ENCODE measurements around the gene TECPR2.

TECPR2 gene

DNA sequence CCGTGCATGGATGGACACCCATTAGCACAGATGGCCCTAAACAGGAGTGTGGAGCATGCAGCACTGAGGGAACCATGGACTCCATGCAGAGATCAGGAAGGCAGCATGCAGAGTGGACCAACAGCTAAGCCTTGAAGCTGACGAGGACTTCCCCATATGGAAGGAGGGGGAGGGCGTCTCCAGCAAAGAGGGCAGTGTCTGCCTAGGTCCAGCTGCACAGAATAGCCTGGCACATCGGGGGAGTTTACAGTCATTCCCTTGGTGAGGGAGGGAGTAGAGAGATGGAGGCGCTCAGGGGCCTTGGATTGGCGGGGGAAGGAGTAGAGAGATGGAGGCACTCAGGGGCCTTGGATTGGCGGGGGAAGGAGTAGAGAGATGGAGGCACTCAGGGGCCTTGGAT, 82.3 kb downstream of the TECPR2 start:
- no peak for DNase-seq (ENCODE audit: low read depth)
- H3K4me3 ChIP-seq (ENCODE audit: low read depth, low read length): no peak overlapping the region
- TF ChIP-seq, protein P1, sequence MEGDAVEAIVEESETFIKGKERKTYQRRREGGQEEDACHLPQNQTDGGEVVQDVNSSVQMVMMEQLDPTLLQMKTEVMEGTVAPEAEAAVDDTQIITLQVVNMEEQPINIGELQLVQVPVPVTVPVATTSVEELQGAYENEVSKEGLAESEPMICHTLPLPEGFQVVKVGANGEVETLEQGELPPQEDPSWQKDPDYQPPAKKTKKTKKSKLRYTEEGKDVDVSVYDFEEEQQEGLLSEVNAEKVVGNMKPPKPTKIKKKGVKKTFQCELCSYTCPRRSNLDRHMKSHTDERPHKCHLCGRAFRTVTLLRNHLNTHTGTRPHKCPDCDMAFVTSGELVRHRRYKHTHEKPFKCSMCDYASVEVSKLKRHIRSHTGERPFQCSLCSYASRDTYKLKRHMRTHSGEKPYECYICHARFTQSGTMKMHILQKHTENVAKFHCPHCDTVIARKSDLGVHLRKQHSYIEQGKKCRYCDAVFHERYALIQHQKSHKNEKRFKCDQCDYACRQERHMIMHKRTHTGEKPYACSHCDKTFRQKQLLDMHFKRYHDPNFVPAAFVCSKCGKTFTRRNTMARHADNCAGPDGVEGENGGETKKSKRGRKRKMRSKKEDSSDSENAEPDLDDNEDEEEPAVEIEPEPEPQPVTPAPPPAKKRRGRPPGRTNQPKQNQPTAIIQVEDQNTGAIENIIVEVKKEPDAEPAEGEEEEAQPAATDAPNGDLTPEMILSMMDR (IDR thresholded peaks at IDR 0.05; ENCODE audit: low read depth, low read length, missing control alignments): no peak

DNA sequence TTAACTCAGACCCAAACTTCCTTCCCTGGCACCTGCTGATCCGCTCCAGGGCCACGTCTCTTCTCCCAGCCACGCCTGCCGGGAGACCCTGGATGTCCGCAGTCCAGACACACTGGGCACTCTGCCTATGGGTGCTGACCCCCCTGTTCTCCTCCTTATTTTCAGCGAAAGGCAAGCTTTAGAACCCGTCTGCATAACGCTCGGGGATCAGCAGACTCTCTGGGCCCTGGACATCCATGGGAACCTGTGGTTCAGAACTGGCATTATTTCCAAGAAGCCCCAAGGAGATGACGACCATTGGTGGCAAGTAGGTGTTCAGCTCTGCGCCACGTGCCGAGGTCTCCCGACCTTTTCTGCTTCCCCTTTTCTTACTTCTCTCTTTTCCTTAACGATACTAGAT, 82.9 kb downstream of the TECPR2 start:
- DNase-seq (ENCODE audit: low read depth): no peak
- TF ChIP-seq, protein P1 (IDR thresholded peaks at IDR 0.05; ENCODE audit: low read depth, low read length, missing control alignments): no peak
- no peak overlapping the region for H3K4me3 ChIP-seq (ENCODE audit: low read depth, low read length)

DNA sequence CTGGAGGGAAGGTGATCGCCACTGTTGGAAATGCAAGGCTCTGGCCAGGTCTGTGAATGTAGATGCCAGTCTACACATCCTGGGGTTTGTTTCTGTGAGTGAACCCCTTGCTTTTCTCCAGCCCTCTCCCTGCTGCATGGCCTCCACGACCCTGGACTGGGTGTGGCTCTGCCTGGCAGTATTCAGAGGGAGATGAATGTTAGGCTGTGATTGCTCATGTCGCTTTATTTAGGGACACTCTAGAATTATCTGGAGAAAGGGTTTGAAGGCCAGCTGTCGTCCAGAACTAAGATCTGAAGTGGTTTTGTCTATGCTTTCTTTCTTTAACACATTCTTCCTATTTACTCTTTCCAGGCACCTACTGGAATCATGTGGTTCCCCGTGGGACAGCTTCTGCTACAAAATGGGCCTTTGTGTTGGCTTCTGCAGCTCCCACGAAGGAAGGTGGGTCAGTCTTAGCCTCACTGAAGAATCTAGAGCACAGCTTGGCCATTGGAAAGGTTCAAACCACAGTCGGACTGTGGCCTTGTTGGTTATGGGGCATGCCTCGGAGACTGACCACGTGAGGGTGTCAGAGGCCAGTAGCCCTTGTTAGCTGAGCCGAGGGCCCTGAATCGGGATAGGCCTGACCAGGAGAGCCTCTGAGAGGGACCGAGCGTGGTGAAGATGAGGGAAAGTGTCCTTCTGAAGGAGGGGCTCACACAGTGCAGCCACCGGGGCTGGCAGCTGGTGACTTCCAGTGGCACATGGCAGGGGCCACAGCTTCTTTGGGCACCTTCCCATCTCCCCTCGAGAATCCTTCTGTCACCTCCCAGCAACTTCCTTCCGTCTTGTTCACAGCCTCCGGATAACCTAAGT, 87.7 kb downstream of the TECPR2 start:
- no peak overlapping the region for H3K4me3 ChIP-seq (ENCODE audit: low read depth, low read length)
- no peak for DNase-seq (ENCODE audit: low read depth)
- TF ChIP-seq, protein P1 (IDR thresholded peaks at IDR 0.05; ENCODE audit: low read depth, low read length, missing control alignments): no peak

DNA sequence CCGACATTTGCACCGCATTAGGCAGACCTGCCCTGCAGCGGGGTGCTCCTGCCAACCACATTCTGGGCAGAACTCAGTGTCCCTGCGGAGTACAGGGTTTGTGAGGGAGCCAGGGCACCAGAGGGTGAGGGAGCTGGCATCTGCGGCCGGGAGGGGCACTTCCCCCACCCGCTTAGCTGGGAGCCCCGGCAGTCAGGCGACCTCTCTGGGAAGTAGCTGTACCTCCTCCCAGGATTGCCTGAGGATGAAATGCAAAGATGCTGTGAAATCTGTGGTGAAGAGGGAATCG, 88.3 kb downstream of the TECPR2 start:
- DNase-seq (ENCODE audit: low read depth): no peak
- H3K4me3 ChIP-seq (ENCODE audit: low read depth, low read length): no peak overlapping the region
- TF ChIP-seq, protein P1 (IDR thresholded peaks at IDR 0.05; ENCODE audit: low read depth, low read length, missing control alignments): no peak

DNA sequence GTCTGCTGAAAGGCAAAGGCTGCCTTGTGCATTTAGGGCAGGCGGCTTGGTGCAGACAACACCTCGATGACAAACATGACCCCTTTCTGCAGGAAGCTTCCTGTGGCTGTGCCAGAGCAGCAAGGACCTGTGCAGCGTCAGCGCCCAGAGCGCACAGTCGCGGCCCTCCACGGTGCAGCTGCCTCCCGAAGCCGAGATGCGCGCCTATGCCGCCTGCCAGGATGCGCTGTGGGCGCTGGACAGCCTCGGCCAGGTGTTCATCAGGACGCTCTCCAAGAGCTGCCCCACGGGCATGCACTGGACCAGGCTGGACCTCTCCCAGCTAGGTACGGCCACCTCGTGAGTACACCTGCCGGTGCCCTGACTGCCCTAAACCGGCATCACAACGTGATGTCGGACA, 89.6 kb downstream of the TECPR2 start:
- H3K4me3 ChIP-seq (ENCODE audit: low read depth, low read length): no peak overlapping the region
- no peak for DNase-seq (ENCODE audit: low read depth)
- TF ChIP-seq, protein P1 (IDR thresholded peaks at IDR 0.05; ENCODE audit: low read depth, low read length, missing control alignments): no peak

DNA sequence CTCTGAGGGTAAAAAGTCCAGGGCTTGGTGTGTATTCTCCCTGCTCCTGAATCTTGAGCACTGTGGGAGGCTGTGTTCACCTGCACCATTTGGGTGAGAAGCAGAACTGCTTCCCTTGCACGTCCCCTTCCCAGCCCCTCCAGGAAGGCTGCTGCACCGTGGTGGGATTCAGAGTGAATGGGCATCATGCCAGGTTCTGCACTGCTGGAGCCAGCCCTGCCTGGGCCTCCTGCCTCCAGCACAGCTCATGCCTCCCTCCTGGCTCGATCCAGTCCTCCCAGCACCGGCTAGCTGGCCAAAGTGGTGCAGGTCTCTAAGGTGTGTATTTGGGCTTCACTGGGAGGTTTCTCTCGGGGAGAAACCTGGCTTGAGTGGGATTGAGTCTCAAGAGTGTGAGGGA, 92.0 kb downstream of the TECPR2 start:
- DNase-seq (ENCODE audit: low read depth): no peak
- H3K4me3 ChIP-seq (ENCODE audit: low read depth, low read length): no peak overlapping the region
- TF ChIP-seq, protein P1 (IDR thresholded peaks at IDR 0.05; ENCODE audit: low read depth, low read length, missing control alignments): no peak

DNA sequence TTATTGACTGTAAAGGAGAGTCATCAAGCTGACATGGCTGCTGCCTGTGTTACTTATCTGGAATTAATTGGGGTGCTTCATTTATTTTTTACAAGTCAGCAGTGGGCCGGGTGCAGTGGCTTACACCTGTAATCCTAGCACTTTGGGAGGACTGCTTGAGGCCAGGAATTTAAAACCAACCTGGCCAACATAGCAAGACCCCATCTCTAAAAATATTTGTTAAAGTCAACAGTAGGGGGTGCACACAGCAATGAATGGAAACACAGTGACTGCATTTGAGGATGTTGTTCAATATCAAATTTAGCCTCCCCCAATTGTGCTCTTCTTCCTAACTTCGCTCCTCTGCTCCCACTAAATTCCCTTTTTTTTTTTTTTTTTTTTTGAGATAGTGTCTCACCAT, 94.8 kb downstream of the TECPR2 start:
- H3K4me3 ChIP-seq (ENCODE audit: low read depth, low read length): no peak overlapping the region
- DNase-seq (ENCODE audit: low read depth): no peak
- TF ChIP-seq, protein P1 (IDR thresholded peaks at IDR 0.05; ENCODE audit: low read depth, low read length, missing control alignments): no peak

Measured in GM12864 (cell line).